Measurements from ENCODE around the gene HBM. TPM values are rescaled to one million over a fixed set of nuclear protein-coding genes. Genes with fewer than 3 reads are reported as not detected.
"Not testable (repeated sequence)": the region's sequence is repeated elsewhere in the genome, so short reads cannot be mapped to it uniquely, and the experiment has no call there.

Gene HBM
- total RNA-seq, 2 experiments from 2014 or later: not detected

DNA sequence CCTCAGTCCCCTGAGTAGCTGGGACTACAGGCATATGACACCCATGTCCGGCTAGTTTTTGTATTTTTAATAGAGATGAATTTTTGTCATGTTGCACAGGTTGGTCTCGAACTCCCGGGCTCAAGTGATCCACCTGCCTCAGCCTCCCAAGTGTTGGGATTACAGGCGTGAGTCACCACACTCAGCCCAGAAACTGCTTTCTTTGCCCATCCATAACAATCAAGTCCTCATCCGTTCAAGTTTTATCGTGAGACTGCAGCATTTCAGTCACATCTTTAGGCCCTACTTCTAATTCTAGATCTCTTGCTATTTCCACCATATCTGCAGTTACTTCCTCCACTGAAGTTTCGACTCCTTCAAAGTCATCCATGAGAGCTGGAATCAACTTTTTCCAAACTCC, 33.7 kb upstream of the HBM start:
- no peaks in the 10 kb centered on the region for H3K9me3 Mint-ChIP-seq
- DNase-seq (no peak), ATAC-seq (ENCODE audit: low read depth) (no peak)
- POLR2A ChIA-PET: interaction anchor here (0.6 kb wide), 1 partner anchor 84 kb away, joined by 5 read pairs; no protein-coding TSS in a partner anchor
- H3K4me1 Mint-ChIP-seq: peaks cover 31% of the 10 kb centered on the region
- no peaks in the 10 kb centered on the region for H3K27me3 Mint-ChIP-seq
- no peak overlapping the region for H3K27ac Mint-ChIP-seq
- peaks cover 8% of the 10 kb centered on the region for H3K36me3 Mint-ChIP-seq
- H3K4me3 Mint-ChIP-seq: no peak overlapping the region

DNA sequence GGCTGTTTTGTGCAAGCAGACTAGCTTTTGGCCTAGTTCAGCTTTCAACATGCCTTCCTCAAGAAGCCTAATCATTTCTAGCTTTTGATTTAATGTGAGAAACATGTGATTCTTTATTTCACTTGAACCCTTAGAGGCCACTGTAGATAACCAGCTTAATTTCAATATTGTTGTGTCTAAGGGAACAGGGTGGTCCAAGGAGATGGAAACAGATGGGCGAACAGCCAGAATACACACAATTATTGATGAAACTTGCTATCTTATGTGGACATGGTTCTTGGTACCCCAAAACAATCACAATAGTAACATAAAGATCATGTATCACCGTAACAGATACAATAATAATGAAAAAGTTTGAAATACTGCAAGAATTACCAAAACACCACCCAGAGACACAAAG, 32.1 kb upstream of the HBM start:
- DNase-seq (no peak), ATAC-seq (ENCODE audit: low read depth) (no peak)
- Mint-ChIP-seq H3K4me3 (no peak overlapping the region), H3K27ac (no peak overlapping the region), H3K4me1 (peaks cover 31% of the 10 kb centered on the region), H3K36me3 (peaks cover 8% of the 10 kb centered on the region), H3K9me3 (no peaks in the 10 kb centered on the region), H3K27me3 (peaks cover 2% of the 10 kb centered on the region)
- POLR2A ChIA-PET: no interaction called here

DNA sequence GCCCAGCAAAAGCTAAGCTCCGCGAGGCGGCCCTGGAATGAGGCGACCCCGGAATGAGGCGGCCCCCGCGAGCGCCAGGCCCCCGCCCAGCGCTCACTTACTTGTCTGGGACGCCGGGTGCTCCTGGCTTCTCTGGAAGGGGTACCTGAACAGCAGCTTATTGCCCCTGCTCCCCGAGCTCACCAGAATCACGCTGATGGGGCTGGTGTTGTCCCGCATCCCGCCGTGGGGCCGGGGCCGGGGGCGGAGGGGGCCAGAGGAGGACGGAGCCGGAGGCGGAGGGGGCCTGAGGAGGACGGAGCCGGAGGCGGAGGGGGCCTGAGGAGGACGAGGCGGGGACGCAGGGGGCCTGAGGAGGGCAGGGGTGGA, 27.7 kb upstream of the HBM start:
- peaks cover 5% of the 10 kb centered on the region for H3K36me3 Mint-ChIP-seq
- ATAC-seq (ENCODE audit: low read depth) (peak; percentile 21), DNase-seq (peak; percentile 64)
- POLR2A ChIA-PET: interaction anchor here (1.0 kb wide), 1 partner anchor 45 kb away, joined by 3 read pairs; no protein-coding TSS in a partner anchor
- peaks cover 2% of the 10 kb centered on the region for H3K27me3 Mint-ChIP-seq
- peak overlapping the region; percentile 83 for H3K27ac Mint-ChIP-seq
- H3K4me1 Mint-ChIP-seq: peaks cover 16% of the 10 kb centered on the region
- no peaks in the 10 kb centered on the region for H3K9me3 Mint-ChIP-seq
- H3K4me3 Mint-ChIP-seq: peak overlapping the region; percentile 82

DNA sequence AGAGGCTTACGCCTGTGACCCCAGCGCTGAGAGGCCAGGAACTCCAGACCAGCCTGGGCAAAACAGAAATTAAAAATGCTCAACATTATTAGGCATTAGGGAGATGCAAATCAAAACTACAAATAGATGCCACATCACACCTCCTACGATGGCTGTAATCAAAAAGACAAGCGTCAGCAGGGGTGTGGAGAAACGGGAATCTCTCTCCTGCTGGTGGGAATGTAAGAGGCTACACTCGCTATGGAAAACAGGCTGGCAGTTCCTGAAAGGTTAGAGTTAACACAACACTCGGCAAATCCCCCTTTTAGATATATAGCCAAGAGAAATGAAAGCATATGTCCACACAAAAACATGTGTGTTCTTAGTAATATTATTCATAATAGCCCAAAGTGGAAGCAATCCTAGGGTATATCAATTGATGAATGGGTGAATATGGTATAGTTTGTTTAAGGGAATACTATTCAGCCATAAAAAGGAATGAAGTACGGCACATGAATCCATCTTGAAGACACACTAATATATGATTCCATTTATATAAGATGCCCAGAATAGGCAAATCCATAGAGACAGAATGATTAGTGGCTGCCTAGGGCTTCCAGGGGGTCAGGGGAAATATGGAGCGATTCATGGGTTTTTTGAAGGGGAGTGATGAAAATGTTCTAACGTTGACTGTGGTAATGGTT, 25.5 kb upstream of the HBM start:
- no peak for ATAC-seq (ENCODE audit: low read depth)
- Mint-ChIP-seq H3K4me3 (no peak overlapping the region), H3K27me3 (peaks cover 6% of the 10 kb centered on the region), H3K4me1 (peaks cover 5% of the 10 kb centered on the region), H3K9me3 (no peaks in the 10 kb centered on the region), H3K27ac (no peak overlapping the region), H3K36me3 (peaks cover 3% of the 10 kb centered on the region)
- POLR2A ChIA-PET: no interaction called here
- DNase-seq: no peak

DNA sequence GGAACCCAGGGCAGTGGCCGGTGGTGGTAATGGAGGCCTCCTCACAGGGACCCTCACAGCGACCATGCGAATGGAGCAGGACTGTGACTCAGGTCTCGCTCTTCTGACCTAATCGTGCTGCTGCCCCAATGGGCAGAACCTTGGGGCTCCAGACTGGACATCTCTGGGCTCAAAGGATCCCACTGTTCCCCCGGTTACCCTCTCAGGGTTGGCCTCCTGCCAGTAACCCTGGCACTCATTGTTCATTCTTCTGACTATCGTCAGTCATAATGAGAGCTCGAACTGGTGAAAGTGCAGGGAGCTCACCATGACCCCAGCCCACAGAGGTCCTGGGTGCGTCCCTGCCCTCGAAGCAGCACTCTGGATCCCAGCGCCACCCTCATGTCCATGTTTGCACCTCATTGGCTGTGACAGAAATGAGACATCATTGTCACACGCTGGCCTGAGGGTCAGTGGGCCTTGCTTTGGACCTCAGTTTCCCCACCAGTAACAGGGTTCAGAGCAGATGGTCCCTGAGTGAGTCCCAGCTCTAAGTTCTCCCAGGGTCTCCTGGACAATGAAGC, 23.3 kb upstream of the HBM start:
- Mint-ChIP-seq H3K9me3 (no peaks in the 10 kb centered on the region), H3K4me3 (no peak overlapping the region), H3K27me3 (peaks cover 10% of the 10 kb centered on the region), H3K36me3 (no peaks in the 10 kb centered on the region), H3K27ac (no peak overlapping the region), H3K4me1 (peaks cover 1% of the 10 kb centered on the region)
- DNase-seq (no peak), ATAC-seq (ENCODE audit: low read depth) (no peak)
- POLR2A ChIA-PET: no interaction called here

DNA sequence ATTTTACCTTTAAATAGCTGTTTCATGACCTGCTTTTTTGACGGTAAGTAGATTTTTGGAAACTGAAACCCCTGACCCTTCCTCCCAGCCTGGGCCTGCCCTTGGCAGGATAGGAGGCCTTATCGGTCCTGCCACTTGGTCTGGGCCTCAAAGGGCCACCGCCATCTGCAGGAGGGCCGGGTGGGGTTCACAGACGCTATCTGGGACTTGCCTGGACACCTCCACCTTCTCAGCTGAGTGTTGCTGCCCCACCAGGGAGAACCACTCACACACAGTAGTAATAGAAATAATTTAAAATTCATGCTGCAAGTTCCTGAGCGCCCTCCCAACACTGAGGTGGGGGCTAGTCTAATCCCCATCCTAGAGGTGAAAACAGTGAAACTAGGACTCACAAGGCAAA, 22.7 kb upstream of the HBM start:
- ATAC-seq (ENCODE audit: low read depth): no peak
- POLR2A ChIA-PET: no interaction called here
- peaks cover 1% of the 10 kb centered on the region for H3K4me1 Mint-ChIP-seq

DNA sequence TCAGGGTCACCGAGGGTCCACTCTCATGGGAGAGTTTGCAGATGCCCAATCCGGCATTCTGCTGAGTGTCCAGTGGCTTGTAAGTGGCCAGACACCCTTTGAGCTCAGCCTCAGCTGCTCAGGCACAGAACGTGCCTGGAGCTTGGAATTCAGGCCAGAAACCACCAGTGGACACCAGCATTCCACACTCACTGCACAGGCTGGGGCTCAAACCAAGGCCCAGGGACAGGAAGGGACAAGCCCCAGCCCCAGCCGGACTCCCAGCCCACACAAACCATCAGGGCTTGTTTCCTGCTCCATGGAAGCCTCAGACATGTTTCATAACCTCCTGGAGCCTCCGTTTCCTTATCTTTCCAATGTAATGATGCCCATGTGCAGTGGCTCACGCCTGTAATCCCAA, 22.3 kb upstream of the HBM start:
- no peak for DNase-seq
- POLR2A ChIA-PET: no interaction called here
- H3K27ac Mint-ChIP-seq: no peak overlapping the region
- no peaks in the 10 kb centered on the region for H3K36me3 Mint-ChIP-seq
- no peak overlapping the region for H3K4me3 Mint-ChIP-seq
- H3K9me3 Mint-ChIP-seq: no peaks in the 10 kb centered on the region
- no peak for ATAC-seq (ENCODE audit: low read depth)
- H3K27me3 Mint-ChIP-seq: peaks cover 14% of the 10 kb centered on the region
- H3K4me1 Mint-ChIP-seq: peaks cover 1% of the 10 kb centered on the region

More for the DNA sequence above, 22.7 kb upstream of the HBM start:
- DNase-seq: no peak
- H3K27me3 Mint-ChIP-seq: peaks cover 10% of the 10 kb centered on the region
- H3K4me3 Mint-ChIP-seq: no peak overlapping the region
- H3K27ac Mint-ChIP-seq: no peak overlapping the region
- H3K36me3 Mint-ChIP-seq: no peaks in the 10 kb centered on the region
- H3K9me3 Mint-ChIP-seq: no peaks in the 10 kb centered on the region

DNA sequence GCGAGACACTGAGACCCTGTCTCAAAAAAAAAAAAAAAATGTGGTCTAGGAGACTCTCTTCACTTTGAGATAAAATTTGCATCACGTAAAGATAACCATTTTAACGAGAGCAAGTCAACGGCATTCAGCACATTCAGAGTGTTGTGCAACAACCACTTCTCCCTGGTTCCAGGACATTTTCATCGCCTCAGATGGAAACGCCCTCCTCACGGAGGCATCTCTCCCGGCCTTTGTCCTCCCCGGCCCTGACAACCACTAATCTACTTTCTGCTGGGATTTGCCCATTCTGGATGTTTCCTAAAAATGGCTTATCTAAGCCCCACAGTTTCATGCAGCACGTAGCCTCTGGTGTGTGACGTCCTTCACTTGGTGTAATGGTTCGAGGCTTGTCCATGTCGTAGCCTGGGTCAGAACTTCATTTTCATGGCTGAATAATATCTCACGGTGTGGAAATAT, 21.0 kb upstream of the HBM start:
- POLR2A ChIA-PET: no interaction called here
- H3K4me3 Mint-ChIP-seq: no peak overlapping the region
- no peaks in the 10 kb centered on the region for H3K36me3 Mint-ChIP-seq
- ATAC-seq (ENCODE audit: low read depth): no peak
- peaks cover 19% of the 10 kb centered on the region for H3K27me3 Mint-ChIP-seq
- H3K9me3 Mint-ChIP-seq: no peaks in the 10 kb centered on the region
- H3K27ac Mint-ChIP-seq: no peak overlapping the region
- H3K4me1 Mint-ChIP-seq: no peaks in the 10 kb centered on the region
- DNase-seq: no peak

DNA sequence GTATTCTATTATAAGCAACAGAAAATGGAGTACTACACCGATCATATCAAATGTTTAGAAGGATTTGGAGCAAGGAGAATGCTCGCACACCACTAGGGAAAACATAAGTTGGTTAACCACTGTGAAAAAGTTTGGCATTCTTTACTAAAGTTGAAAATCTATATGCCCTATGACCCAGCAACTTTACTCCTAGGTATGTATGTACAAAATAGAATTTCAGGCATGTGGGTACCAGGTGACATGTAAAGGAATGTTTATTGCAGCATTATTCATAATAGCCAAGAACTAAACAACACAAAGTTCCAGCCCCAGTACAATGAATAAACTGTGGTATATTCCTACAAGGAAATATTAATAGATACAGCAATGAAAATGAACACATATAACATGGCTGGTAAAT, 19.1 kb upstream of the HBM start:
- no peaks in the 10 kb centered on the region for H3K4me1 Mint-ChIP-seq
- no peaks in the 10 kb centered on the region for H3K36me3 Mint-ChIP-seq
- POLR2A ChIA-PET: no interaction called here
- H3K27me3 Mint-ChIP-seq: peaks cover 24% of the 10 kb centered on the region
- ATAC-seq (ENCODE audit: low read depth): no peak
- no peaks in the 10 kb centered on the region for H3K9me3 Mint-ChIP-seq
- no peak overlapping the region for H3K27ac Mint-ChIP-seq
- DNase-seq: no peak
- H3K4me3 Mint-ChIP-seq: no peak overlapping the region

DNA sequence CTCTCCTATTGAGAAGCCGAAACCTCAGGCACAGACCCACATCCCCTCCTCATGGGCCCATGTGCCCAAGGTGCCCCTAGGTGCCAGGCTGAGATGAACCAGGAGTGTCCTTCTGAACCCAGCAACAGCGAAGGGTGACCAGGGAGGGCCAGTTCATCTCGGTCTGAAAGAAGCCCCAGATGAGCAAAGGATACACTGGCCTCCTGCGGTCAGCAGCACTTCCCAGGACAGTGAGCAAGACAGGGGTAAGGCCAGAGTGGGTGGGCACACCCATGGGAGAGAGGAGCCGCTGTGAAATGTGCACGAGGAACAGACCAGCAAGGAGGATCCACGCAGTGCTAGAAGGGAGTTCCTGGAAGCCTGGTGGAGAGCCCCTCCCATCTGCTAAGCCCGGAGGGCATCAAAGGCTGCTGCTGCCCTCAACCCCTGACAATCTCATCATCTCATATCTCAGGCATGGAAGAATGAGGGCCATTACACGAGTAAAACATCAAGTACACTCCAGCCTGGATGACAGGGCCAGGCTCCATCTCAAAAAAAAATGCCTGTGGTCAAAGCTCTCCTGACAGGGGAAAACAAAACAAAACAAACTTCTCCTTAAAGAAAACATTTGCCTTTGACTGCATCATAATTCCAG, 16.6 kb upstream of the HBM start:
- no peak overlapping the region for H3K4me3 Mint-ChIP-seq
- ATAC-seq (ENCODE audit: low read depth): no peak
- no peak overlapping the region for H3K27ac Mint-ChIP-seq
- no peaks in the 10 kb centered on the region for H3K4me1 Mint-ChIP-seq
- no peak for DNase-seq
- POLR2A ChIA-PET: no interaction called here
- H3K27me3 Mint-ChIP-seq: peaks cover 25% of the 10 kb centered on the region
- H3K36me3 Mint-ChIP-seq: no peaks in the 10 kb centered on the region
- no peaks in the 10 kb centered on the region for H3K9me3 Mint-ChIP-seq

DNA sequence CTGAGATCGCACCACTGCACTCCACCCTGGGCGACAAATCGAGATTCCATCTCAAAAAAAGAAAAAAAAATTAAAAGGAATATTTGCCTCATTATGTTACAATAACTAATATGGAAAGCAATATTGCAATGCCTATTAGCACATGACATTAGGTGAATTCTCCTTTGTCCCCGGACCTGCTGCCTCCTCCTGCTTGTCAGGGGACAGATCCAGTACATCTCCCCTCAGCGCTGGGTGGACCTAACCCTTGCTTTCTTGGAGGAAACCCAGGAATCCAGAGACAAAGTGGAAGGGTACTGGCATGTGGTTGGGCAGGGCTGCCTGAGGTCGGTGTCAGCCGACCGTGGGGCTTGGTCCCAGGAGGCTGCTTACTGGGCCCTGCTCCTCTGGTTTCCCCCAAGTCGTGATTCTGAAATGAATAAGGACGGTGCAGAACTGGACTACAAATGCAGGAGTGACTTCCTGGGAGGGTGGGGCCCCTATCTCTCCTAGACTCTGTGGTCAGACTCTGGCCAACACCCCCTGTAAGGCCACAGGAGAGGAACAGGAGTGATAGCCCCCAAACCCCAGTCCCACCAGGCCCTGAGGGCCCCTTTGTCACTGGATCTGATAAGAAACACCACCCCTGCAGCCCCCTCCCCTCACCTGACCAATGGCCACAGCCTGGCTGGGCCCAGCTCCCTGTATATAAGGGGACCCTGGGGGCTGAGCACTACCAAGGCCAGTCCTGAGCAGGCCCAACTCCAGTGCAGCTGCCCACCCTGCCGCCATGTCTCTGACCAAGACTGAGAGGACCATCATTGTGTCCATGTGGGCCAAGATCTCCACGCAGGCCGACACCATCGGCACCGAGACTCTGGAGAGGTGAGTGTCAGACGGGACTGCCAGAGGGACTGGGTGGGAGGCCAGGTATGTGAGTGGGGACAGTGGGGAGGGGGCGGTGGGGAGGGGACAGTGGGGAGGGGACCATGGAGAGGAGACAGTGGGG, 13.3 kb upstream of the HBM start, which contains the start of gene HBZ:
TSS of gene HBZ (plus strand) at position 504 of the 988 bp plus-strand sequence. CDS start at position 770, 266 bp downstream.
- no peaks in the 10 kb centered on the region for H3K9me3 Mint-ChIP-seq
- H3K4me1 Mint-ChIP-seq: peaks cover 5% of the 10 kb centered on the region
- POLR2A ChIA-PET: no interaction called here
- no peaks in the 10 kb centered on the region for H3K36me3 Mint-ChIP-seq
- ATAC-seq (ENCODE audit: low read depth) (peak; percentile 9), DNase-seq (no peak)
- H3K27me3 Mint-ChIP-seq: peaks cover 37% of the 10 kb centered on the region
- no peak within 1 kb of the TSS for H3K27ac Mint-ChIP-seq
- peak within 1 kb of the TSS; percentile 13 for H3K4me3 Mint-ChIP-seq

DNA sequence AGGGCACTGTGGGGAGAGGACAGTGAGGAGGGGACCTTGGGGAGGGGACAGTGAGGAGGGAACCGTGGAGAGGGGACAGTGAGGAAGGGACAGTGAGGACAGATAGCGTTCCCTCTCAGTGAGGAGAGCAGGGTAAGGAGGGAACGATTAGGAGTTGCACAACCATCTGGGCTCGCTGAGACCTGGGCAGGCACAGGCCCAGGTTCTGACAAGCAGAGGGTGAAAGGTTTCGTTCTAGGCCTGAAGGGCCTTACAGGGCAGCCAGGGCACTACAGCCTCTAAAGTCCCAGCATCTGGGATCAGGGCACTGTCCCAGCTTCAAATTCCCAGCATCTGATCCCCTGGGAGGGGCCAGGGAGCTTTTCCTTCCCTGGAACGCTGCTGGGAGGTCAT, 12.7 kb upstream of the HBM start:
- POLR2A ChIA-PET; DNase-seq; H3K36me3 Mint-ChIP-seq; H3K9me3 Mint-ChIP-seq; H3K4me1 Mint-ChIP-seq; ATAC-seq (ENCODE audit: low read depth); H3K27ac Mint-ChIP-seq: not testable (repeated sequence)
- H3K27me3 Mint-ChIP-seq: peaks cover 36% of the 10 kb centered on the region
- H3K4me3 Mint-ChIP-seq: peak overlapping the region; percentile 13

DNA sequence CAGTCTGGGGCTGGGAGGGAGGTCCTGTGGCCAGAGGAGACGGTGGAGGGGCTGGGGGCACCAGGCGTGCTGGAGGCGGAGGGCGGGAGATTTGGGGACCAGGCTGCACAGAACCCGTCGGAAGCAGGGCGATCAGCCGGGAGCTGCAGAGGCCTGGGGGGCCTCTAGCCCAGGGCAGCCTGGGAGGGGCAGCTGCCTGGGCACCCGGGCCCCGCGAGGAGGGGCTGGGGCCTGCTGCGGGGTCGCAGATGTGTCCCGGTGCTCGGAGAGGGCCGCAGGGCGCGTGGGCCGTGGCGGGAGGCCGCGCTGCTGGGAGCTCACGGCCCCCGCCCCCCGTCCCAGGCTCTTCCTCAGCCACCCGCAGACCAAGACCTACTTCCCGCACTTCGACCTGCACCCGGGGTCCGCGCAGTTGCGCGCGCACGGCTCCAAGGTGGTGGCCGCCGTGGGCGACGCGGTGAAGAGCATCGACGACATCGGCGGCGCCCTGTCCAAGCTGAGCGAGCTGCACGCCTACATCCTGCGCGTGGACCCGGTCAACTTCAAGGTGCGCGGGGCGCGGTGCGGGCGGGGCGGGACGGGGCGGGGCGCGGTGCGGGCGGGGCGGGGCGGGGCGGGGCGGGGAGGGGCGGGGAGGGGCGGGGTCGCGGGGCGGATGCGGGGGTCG, 12.1 kb upstream of the HBM start:
- H3K4me1 Mint-ChIP-seq, H3K27ac Mint-ChIP-seq, H3K9me3 Mint-ChIP-seq, POLR2A ChIA-PET, DNase-seq, H3K36me3 Mint-ChIP-seq, H3K4me3 Mint-ChIP-seq: not testable (repeated sequence)
- peaks cover 35% of the 10 kb centered on the region for H3K27me3 Mint-ChIP-seq
- ATAC-seq (ENCODE audit: low read depth): peak; percentile 58
